Astrocyte of the spinal cord (primary cell): ENCODE data around the gene RSU1.

Source experiments
- DNase-seq: peaks from one replicate; pipeline ENCODE4 v3.0.0; 2011; ENCODE audit warnings: low read depth, low spot score
- H3K4me3 ChIP-seq: 2 replicates; pipeline ENCODE4 v1.5.1; 2011; ENCODE audit warnings: low read depth, mild to moderate bottlenecking, low read length, moderate library complexity
- in situ Hi-C: cut with HindIII; loops from 2 replicates; pipeline ENCODE4 v1.10.0; 2017; ENCODE audit warnings: low sequenced_read_pairs
- TF ChIP-seq, protein P1 (sequence below): IDR thresholded peaks from 2 replicates; pipeline ENCODE4 v1.5.1; 2012; ENCODE audit warnings: low read depth, mild to moderate bottlenecking, low read length, inconsistent platforms

The RSU1 gene

GRCh38 chr10:16735671-16736070 lies 81.6 kb downstream of the RSU1 start:
- TF ChIP-seq, protein P1, sequence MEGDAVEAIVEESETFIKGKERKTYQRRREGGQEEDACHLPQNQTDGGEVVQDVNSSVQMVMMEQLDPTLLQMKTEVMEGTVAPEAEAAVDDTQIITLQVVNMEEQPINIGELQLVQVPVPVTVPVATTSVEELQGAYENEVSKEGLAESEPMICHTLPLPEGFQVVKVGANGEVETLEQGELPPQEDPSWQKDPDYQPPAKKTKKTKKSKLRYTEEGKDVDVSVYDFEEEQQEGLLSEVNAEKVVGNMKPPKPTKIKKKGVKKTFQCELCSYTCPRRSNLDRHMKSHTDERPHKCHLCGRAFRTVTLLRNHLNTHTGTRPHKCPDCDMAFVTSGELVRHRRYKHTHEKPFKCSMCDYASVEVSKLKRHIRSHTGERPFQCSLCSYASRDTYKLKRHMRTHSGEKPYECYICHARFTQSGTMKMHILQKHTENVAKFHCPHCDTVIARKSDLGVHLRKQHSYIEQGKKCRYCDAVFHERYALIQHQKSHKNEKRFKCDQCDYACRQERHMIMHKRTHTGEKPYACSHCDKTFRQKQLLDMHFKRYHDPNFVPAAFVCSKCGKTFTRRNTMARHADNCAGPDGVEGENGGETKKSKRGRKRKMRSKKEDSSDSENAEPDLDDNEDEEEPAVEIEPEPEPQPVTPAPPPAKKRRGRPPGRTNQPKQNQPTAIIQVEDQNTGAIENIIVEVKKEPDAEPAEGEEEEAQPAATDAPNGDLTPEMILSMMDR = no peak
- in situ Hi-C loops = no loop called here
- H3K4me3 ChIP-seq = no peak overlapping the region

DNA sequence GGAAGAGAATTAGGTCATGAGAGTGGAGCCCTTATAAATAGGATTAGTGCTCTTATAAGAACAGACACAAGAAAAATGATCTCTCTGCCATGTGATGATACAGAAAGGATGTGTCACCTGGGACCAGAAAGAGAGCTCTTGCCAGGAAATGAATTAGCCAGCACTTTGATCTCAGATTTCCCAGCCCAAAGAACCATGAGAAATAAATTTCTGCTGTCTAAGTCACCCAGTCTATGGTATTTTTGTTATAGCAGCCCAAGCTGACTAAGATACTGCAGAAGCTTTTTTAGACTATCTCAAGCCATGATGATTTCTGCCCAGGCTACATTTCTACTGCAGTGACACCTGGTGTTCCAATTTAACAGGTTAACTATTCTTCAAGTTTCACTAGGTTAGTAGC lies 84.8 kb downstream of the RSU1 start:
- no peak overlapping the region for H3K4me3 ChIP-seq
- DNase-seq = peak; percentile 17
- in situ Hi-C loops = no loop called here
- TF ChIP-seq, protein P1 = no peak

More at GRCh38 chr10:16735671-16736070, 81.6 kb downstream of the RSU1 start:
- DNase-seq = no peak

- in situ Hi-C loops = no loop called here
- TF ChIP-seq, protein P1 = no peak
- no peak overlapping the region for H3K4me3 ChIP-seq
- DNase-seq = no peak
These were observed 89.0 kb downstream of the RSU1 start for GRCh38 chr10:16728266-16728665.

GRCh38 chr10:16727666-16728065 lies 89.6 kb downstream of the RSU1 start:
- in situ Hi-C loops = no loop called here
- H3K4me3 ChIP-seq = no peak overlapping the region
- no peak for DNase-seq
- TF ChIP-seq, protein P1 = no peak

- TF ChIP-seq, protein P1 = no peak
- in situ Hi-C loops = no loop called here
These were observed 92.7 kb downstream of the RSU1 start for GRCh38 chr10:16724509-16724908.

DNA sequence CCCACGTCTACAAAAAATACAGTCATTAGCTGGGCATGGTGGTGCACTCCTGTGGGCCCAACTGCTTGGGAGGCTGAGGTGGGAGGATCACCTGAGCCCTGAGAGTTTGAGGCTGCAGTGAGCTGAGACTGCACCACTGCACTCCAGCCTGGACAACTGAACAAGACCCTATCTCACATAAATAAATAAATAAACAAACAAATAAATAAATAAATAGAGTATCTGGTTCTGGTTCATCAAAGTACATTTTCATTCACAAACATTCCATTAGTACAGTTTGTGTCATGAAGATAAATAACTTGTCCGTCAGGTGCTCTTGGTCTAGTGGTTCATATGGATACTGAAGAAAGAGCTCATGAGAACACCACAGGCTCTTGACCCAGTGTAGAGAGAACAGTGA lies 96.4 kb downstream of the RSU1 start:
- no peak for DNase-seq
- TF ChIP-seq, protein P1 = no peak
- no peak overlapping the region for H3K4me3 ChIP-seq
- in situ Hi-C loops = no loop called here

More at GRCh38 chr10:16724509-16724908, 92.7 kb downstream of the RSU1 start:
- H3K4me3 ChIP-seq = no peak overlapping the region
- no peak for DNase-seq
